OCI-LY3 (cell line): ENCODE results near the gene CAMKMT.

ENCODE experiments used
- H2AFZ ChIP-seq: fragments of 200-600, 300-600 bp; shearing (Covaris generic); 2 replicates; pipeline ENCODE4 v1.6.0; 2014; ENCODE audit warnings: antibody characterized with exemption, low read depth, low read length
- H3K27ac ChIP-seq: fragments of 200-600, 300-600 bp; sonication (generic); 2 replicates; pipeline ENCODE4 v1.5.1; 2014; ENCODE audit warnings: mild to moderate bottlenecking, low read length, moderate library complexity, mixed read lengths
- H3K27me3 ChIP-seq: fragments of 200-600, 300-600 bp; sonication (generic); 2 replicates; pipeline ENCODE4 v1.6.1; 2014; ENCODE audit warnings: low read depth, low read length, mixed read lengths
- H3K36me3 ChIP-seq: fragments of 200-600, 300-600 bp; sonication (generic); replicated peaks from 2 replicates; pipeline ENCODE3; 2014; ENCODE audit warnings: low read depth, low read length, mixed read lengths
- H3K4me1 ChIP-seq: fragments of 300-600, 200-600 bp; sonication (generic); 2 replicates; pipeline ENCODE4 v1.6.1; 2014; ENCODE audit warnings: low read length, mixed read lengths
- H3K4me2 ChIP-seq: fragments of 200-600, 300-600 bp; sonication (generic); 2 replicates; pipeline ENCODE4 v1.6.1; 2014; ENCODE audit warnings: low read length, mixed read lengths
- H3K4me3 ChIP-seq: fragments of 300-600, 200-600 bp; sonication (generic); 2 replicates; pipeline ENCODE4 v1.5.1; 2014; ENCODE audit warnings: antibody characterized with exemption, mild to moderate bottlenecking, low read length, moderate library complexity
- H3K79me2 ChIP-seq: fragments of 300-600, 200-600 bp; shearing (Covaris generic); 2 replicates; pipeline ENCODE4 v1.6.1; 2014; ENCODE audit warnings: mild to moderate bottlenecking, low read length, mixed read lengths
- H3K9ac ChIP-seq: fragments of 300-600, 200-600 bp; shearing (Covaris generic); 2 replicates; pipeline ENCODE4 v1.6.0; 2014; ENCODE audit warnings: mild to moderate bottlenecking, low read length, moderate library complexity
- H3K9me3 ChIP-seq: fragments of 200-600, 300-600 bp; shearing (Covaris generic); 2 replicates; pipeline ENCODE4 v1.6.1; 2014; ENCODE audit warnings: low read length, mixed read lengths; ENCODE audit not compliant: insufficient read depth
- H4K20me1 ChIP-seq: fragments of 200-600, 300-600 bp; sonication (generic); 2 replicates; pipeline ENCODE4 v1.6.1; 2016; ENCODE audit warnings: low read length, mixed read lengths; ENCODE audit not compliant: insufficient read depth
- CTCF ChIP-seq: fragments of 200-600, 300-600 bp; sonication (generic); IDR thresholded peaks from 2 replicates; pipeline ENCODE4 v1.5.1; 2014; ENCODE audit warnings: antibody characterized with exemption, low read length, low read depth
- EZH2phosphoT487 ChIP-seq: fragments of 200-600 bp; shearing (Covaris generic); IDR thresholded peaks from 2 replicates; pipeline ENCODE4 v1.6.1; 2018; ENCODE audit warnings: antibody characterized with exemption, mixed run types, low read depth

Gene CAMKMT

DNA sequence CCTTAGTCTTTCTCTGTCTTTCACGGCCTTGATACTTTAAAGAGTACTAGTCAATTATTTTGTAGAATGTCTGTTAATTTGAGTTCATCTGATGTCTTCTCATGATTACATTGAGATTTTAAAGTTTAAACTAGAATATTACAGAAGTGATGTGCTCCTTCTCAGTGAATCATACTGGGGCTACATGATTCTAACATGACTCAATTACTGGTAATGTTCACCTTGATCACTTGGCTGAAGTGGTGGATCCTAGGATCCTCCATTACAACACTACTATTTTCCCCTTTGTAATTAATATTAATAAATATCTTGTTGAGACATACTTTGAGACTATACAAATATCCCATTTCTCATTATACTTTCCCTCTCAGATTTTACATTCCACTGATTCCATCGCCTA is 148.5 kb downstream of the CAMKMT start:
- Histone ChIP-seq H3K79me2 (no peaks in the 10 kb centered on the region), H2AFZ (no peak overlapping the region), H3K4me3 (no peak overlapping the region), H3K4me2 (no peak overlapping the region), H3K27ac (no peak overlapping the region), H4K20me1 (no peaks in the 10 kb centered on the region), H3K36me3 (no peaks in the 10 kb centered on the region), H3K27me3 (no peaks in the 10 kb centered on the region), H3K9ac (no peak overlapping the region), H3K9me3 (no peaks in the 10 kb centered on the region), H3K4me1 (no peaks in the 10 kb centered on the region)
- TF ChIP-seq EZH2phosphoT487 (no peak), CTCF (no peak)

GRCh38 chr2:44515416-44515815 is 153.7 kb downstream of the CAMKMT start:
- H3K79me2 ChIP-seq: no peaks in the 10 kb centered on the region
- H3K9me3 ChIP-seq: no peaks in the 10 kb centered on the region
- TF ChIP-seq EZH2phosphoT487: no peak
- no peak for TF ChIP-seq CTCF
- H2AFZ ChIP-seq: no peak overlapping the region
- H3K9ac ChIP-seq: no peak overlapping the region
- no peak overlapping the region for H3K4me3 ChIP-seq
- H3K4me2 ChIP-seq: no peak overlapping the region
- H3K4me1 ChIP-seq: no peaks in the 10 kb centered on the region
- no peaks in the 10 kb centered on the region for H3K36me3 ChIP-seq
- H3K27me3 ChIP-seq: no peaks in the 10 kb centered on the region
- no peaks in the 10 kb centered on the region for H4K20me1 ChIP-seq
- no peak overlapping the region for H3K27ac ChIP-seq

DNA sequence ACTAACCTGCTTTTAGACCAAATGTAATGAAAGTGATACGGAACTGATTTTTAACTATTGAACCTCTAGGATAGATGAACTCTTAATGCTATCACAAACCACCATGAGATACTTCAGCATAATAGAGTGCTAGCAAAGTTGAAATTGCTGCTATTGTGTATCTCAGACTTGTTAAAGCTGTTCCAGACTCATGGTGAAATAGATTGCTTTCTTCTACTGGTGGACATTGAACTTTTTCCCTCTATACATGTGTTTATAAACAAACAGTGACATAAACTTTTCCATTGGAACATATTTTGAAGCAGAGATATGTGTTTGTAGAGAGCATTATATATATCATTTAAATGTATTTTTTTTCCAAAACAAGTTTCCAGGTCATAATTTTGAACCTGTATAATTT is 157.3 kb downstream of the CAMKMT start:
- no peaks in the 10 kb centered on the region for H3K27me3 ChIP-seq
- no peak overlapping the region for H3K4me2 ChIP-seq
- no peak overlapping the region for H2AFZ ChIP-seq
- H3K9me3 ChIP-seq: peaks cover 3% of the 10 kb centered on the region; the same call in 1 of the 2 replicates
- H3K9ac ChIP-seq: no peak overlapping the region
- no peaks in the 10 kb centered on the region for H3K79me2 ChIP-seq
- H3K27ac ChIP-seq: no peak overlapping the region
- H3K36me3 ChIP-seq: no peaks in the 10 kb centered on the region
- H3K4me3 ChIP-seq: no peak overlapping the region
- no peak for TF ChIP-seq CTCF
- no peak for TF ChIP-seq EZH2phosphoT487
- H3K4me1 ChIP-seq: no peaks in the 10 kb centered on the region
- H4K20me1 ChIP-seq: no peaks in the 10 kb centered on the region

GRCh38 chr2:44522846-44523245 is 161.1 kb downstream of the CAMKMT start:
- TF ChIP-seq CTCF (no peak), EZH2phosphoT487 (no peak)
- Histone ChIP-seq H3K9ac (no peak overlapping the region), H4K20me1 (no peaks in the 10 kb centered on the region), H3K27me3 (no peaks in the 10 kb centered on the region), H2AFZ (no peak overlapping the region), H3K4me1 (no peaks in the 10 kb centered on the region), H3K27ac (no peak overlapping the region), H3K36me3 (no peaks in the 10 kb centered on the region), H3K4me2 (no peak overlapping the region), H3K4me3 (no peak overlapping the region), H3K9me3 (peaks cover 3% of the 10 kb centered on the region; the same call in 1 of the 2 replicates), H3K79me2 (no peaks in the 10 kb centered on the region)
